Endothelial cell of umbilical vein (primary cell): Measurements from ENCODE around the gene CDKN3. TPM values are rescaled to one million over a fixed set of nuclear protein-coding genes. Genes with fewer than 3 reads are reported as not detected.

Source experiments
- BruUV-seq: library from RNA; stranded (reverse); fragments of 400-500 nt; replicated peaks from 2 replicates; lab custom pipeline; 2021; lab: Mats Ljungman, UMichigan
- CTCF ChIA-PET: fragments of 300-600, 350-600 bp; sonication (Branson Sonifier 250); formaldehyde crosslinking; loops from one replicate; lab custom pipeline; 2021; ENCODE audit warnings: antibody characterized with exemption, inconsistent platforms; lab: Charles Lee
- POLR2A ChIA-PET: fragments of 300-600, 350-600 bp; sonication (Branson Sonifier 250); formaldehyde crosslinking; loops from one replicate; lab custom pipeline; 2021; ENCODE audit warnings: antibody characterized with exemption, inconsistent platforms; lab: Charles Lee
- DNase-seq: peaks from one replicate; pipeline ENCODE4 v3.0.0-alpha.2; 2011; ENCODE audit warnings: low read depth, low spot score
- FAIRE-seq: peaks from 2 replicates; lab custom pipeline; 2011; peaks lifted over from hg19 to GRCh38; lab: Jason Lieb, UNC
- H2AFZ ChIP-seq: 2 replicates; pipeline ENCODE4 v1.6.0; 2012; ENCODE audit warnings: low read depth, low read length, control low read depth, inconsistent platforms
- H3K27ac ChIP-seq: 2 replicates; pipeline ENCODE4 v1.5.1; 2011; ENCODE audit warnings: low read depth, mild to moderate bottlenecking, control low read depth, low read length, moderate library complexity; ENCODE audit not compliant: insufficient read depth
- H3K27me3 ChIP-seq, 2 experiments: 2 replicates each; pipeline versions ENCODE4 v1.6.0 to v1.6.1; 2011; ENCODE audit warnings: low read length in 2 of 2, mixed read lengths in 1 of 2; ENCODE audit not compliant: control insufficient read depth in 2 of 2, insufficient read depth in 2 of 2
- H3K36me3 ChIP-seq, 2 experiments: 2 replicates in 1 of 2; 3 replicates in 1 of 2; pipeline ENCODE4 v1.5.1; 2011; ENCODE audit warnings: low read length in 2 of 2, mild to moderate bottlenecking in 1 of 2, moderate library complexity in 1 of 2; ENCODE audit not compliant: control insufficient read depth in 2 of 2, insufficient read depth in 2 of 2; ENCODE audit errors: extremely low read depth in 1 of 2
- H3K4me1 ChIP-seq: 3 replicates; pipeline ENCODE4 v1.5.1; 2011; ENCODE audit warnings: mild to moderate bottlenecking, low read length; ENCODE audit not compliant: control insufficient read depth, insufficient read depth; ENCODE audit errors: extremely low read depth
- H3K4me2 ChIP-seq: 2 replicates; pipeline ENCODE4 v1.6.1; 2011; ENCODE audit warnings: low read length, control low read depth, mixed read lengths; ENCODE audit not compliant: insufficient read depth
- H3K4me3 ChIP-seq, 3 experiments: fragments of 200-600 bp in 1 of 3; sonication (generic), shearing (Covaris generic) in 1 of 3; replicated peaks in 1 of 3; 2 replicates each; pipeline ENCODE4 v1.5.1; 2011 to 2016; ENCODE audit warnings: control low read depth in 3 of 3, low read length in 3 of 3, mild to moderate bottlenecking in 2 of 3, inconsistent platforms in 1 of 3, low read depth in 1 of 3, moderate library complexity in 1 of 3; ENCODE audit not compliant: insufficient read depth in 1 of 3
- H3K79me2 ChIP-seq: 2 replicates; pipeline ENCODE4 v1.6.0; 2012; ENCODE audit warnings: low read length, inconsistent platforms; ENCODE audit not compliant: control insufficient read depth, insufficient read depth
- H3K9ac ChIP-seq: replicated peaks from 2 replicates; pipeline ENCODE3; 2011; ENCODE audit warnings: low read length, control low read depth; ENCODE audit not compliant: insufficient read depth; ENCODE audit errors: extremely low read depth
- H3K9me1 ChIP-seq: replicated peaks from 3 replicates; pipeline ENCODE4 v1.6.0; 2011; ENCODE audit warnings: mild to moderate bottlenecking, low read length; ENCODE audit not compliant: control insufficient read depth, insufficient read depth; ENCODE audit errors: extremely low read depth
- H3K9me3 ChIP-seq: replicated peaks from 2 replicates; pipeline ENCODE4 v1.5.1; 2012; ENCODE audit warnings: low read length, inconsistent platforms; ENCODE audit not compliant: control insufficient read depth, insufficient read depth
- H4K20me1 ChIP-seq: replicated peaks from 2 replicates; pipeline ENCODE3; 2011; ENCODE audit warnings: mild to moderate bottlenecking, low read length; ENCODE audit not compliant: control insufficient read depth, insufficient read depth; ENCODE audit errors: extremely low read depth
- EZH2 ChIP-seq: IDR thresholded peaks from 2 replicates; pipeline ENCODE4 v1.6.1; 2012; ENCODE audit warnings: borderline replicate concordance, low read depth, mild to moderate bottlenecking, moderate library complexity, low read length, inconsistent platforms; ENCODE audit not compliant: severe bottlenecking
- FOS ChIP-seq: IDR thresholded peaks from 2 replicates; pipeline ENCODE4 v1.6.1; 2011; ENCODE audit warnings: mild to moderate bottlenecking, low read length, moderate library complexity, borderline replicate concordance; ENCODE audit not compliant: insufficient read depth
- GATA2 ChIP-seq: IDR thresholded peaks from 2 replicates; pipeline ENCODE4 v1.7.0; 2011; ENCODE audit warnings: low read depth, mild to moderate bottlenecking, moderate library complexity, mixed read lengths, low read length; ENCODE audit not compliant: insufficient read length, insufficient read depth
- JUN ChIP-seq: IDR thresholded peaks from 2 replicates; pipeline ENCODE4 v1.6.1; 2011; ENCODE audit warnings: borderline replicate concordance, low read depth; ENCODE audit not compliant: insufficient read length, insufficient read depth
- MAX ChIP-seq: IDR thresholded peaks from 2 replicates; pipeline ENCODE4 v1.6.1; 2011; ENCODE audit not compliant: insufficient read depth, insufficient read length
- MYC ChIP-seq: IDR thresholded peaks from one replicate; pipeline ENCODE4 v1.6.1; 2011; ENCODE audit warnings: mild to moderate bottlenecking, low read depth, low read length
- POLR2A ChIP-seq: IDR thresholded peaks from 2 replicates; pipeline ENCODE4 v1.6.1; 2012; ENCODE audit warnings: low read depth, mild to moderate bottlenecking, control low read depth, low read length
- POLR2AphosphoS5 ChIP-seq: IDR thresholded peaks from 2 replicates; pipeline ENCODE4 v1.6.1; 2012; ENCODE audit warnings: low read depth, mild to moderate bottlenecking, control low read depth, low read length, moderate library complexity; ENCODE audit not compliant: insufficient read depth
- dilution Hi-C: fragments of 300-500 bp; cut with MboI; formaldehyde crosslinking; loops from one replicate; pipeline ENCODE4 v1.15.0; 2019; ENCODE audit warnings: low sequenced_read_pairs; ENCODE audit not compliant: extremely low pct_ligation_motif_present
- intact Hi-C: fragments of 100-400 bp; cut with micrococcal nuclease; formaldehyde crosslinking; loops from one replicate; pipeline ENCODE4 v1.10.0; 2022
- polyA plus RNA-seq, 4 experiments: library from polyadenylated mRNA; depleted of rRNA in 3 of 4; stranded (reverse) in 3 of 4; unstranded in 1 of 4; fragments of >200 nt; gene quantifications; 2 replicates each; pipeline versions ENCODE4 v1.2.1 to v1.2.3, GENCODE V29; 2011 to 2012; ENCODE audit warnings: missing spikeins in 1 of 4
- total RNA-seq: library from RNA; stranded (reverse); gene quantifications from 2 replicates; pipeline ENCODE4 v1.2.3, GENCODE V29; 2021
- TF ChIP-seq, protein P1 (sequence below), 2 donors: IDR thresholded peaks; 1 replicate in 1 of 2; 2 replicates in 1 of 2; pipeline ENCODE4 v1.5.1; 2011; ENCODE audit warnings: low read length in 2 of 2, mild to moderate bottlenecking in 2 of 2, moderate library complexity in 2 of 2, control low read depth in 1 of 2, inconsistent platforms in 1 of 2, low read depth in 1 of 2; ENCODE audit not compliant: insufficient read depth in 1 of 2; ENCODE audit errors: extremely low read depth in 1 of 2

The CDKN3 gene
- total and polyA plus RNA-seq, 2 donors (not counting 3 experiments of a cell fraction or from before 2014, with no cell fraction given), result 36.6 to 52.0 TPM

DNA sequence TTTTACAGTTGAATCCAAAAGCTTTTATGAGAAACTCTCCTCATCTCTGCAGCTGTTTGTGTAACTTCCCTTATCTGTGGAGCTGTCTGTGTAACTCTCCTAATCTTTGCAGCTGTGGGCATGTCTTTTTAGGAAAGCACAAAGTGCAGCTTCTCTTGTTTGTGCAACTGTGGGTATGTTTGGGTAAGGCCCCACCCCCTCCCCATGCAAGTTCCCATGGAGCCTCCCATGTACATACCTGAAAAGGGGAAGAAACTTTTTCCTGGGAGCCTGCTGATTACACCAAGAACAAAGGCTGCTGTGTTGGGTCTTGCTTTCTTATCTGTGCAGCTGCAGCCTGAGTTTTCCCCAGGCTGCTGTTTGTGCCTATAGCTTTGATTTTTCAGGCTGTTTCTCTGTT, 42.7 kb upstream of the CDKN3 start:
- Histone ChIP-seq H3K9me1 (no peaks in the 10 kb centered on the region), H3K4me3 (no peak overlapping the region), H3K9me3 (no peaks in the 10 kb centered on the region), H3K36me3 (no peaks in the 10 kb centered on the region), H2AFZ (no peak overlapping the region), H4K20me1 (no peaks in the 10 kb centered on the region), H3K27ac (no peak overlapping the region), H3K9ac (no peak overlapping the region), H3K4me1 (no peaks in the 10 kb centered on the region), H3K4me2 (no peak overlapping the region), H3K27me3 (no peaks in the 10 kb centered on the region), H3K79me2 (no peaks in the 10 kb centered on the region)
- ChIA-PET CTCF (interaction anchor here (0.6 to 1.4 kb wide), 2 partner anchors 67 to 145 kb away, joined by 3 read pairs; no protein-coding TSS in a partner anchor), POLR2A (no interaction called here)
- no peak for DNase-seq
- BruUV-seq, result no TSS peak
- intact Hi-C loops (no loop called here), dilution Hi-C loops (no loop called here)
- TF ChIP-seq FOS (no peak), GATA2 (no peak), EZH2 (no peak), MAX (no peak), JUN (no peak), POLR2AphosphoS5 (no peak), MYC (no peak), POLR2A (no peak)
- TF ChIP-seq, protein P1, sequence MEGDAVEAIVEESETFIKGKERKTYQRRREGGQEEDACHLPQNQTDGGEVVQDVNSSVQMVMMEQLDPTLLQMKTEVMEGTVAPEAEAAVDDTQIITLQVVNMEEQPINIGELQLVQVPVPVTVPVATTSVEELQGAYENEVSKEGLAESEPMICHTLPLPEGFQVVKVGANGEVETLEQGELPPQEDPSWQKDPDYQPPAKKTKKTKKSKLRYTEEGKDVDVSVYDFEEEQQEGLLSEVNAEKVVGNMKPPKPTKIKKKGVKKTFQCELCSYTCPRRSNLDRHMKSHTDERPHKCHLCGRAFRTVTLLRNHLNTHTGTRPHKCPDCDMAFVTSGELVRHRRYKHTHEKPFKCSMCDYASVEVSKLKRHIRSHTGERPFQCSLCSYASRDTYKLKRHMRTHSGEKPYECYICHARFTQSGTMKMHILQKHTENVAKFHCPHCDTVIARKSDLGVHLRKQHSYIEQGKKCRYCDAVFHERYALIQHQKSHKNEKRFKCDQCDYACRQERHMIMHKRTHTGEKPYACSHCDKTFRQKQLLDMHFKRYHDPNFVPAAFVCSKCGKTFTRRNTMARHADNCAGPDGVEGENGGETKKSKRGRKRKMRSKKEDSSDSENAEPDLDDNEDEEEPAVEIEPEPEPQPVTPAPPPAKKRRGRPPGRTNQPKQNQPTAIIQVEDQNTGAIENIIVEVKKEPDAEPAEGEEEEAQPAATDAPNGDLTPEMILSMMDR (IDR thresholded peaks at IDR 0.05; ENCODE audit: extremely low read depth in 1 of 2, insufficient read depth in 1 of 2, low read depth in 1 of 2, low read length in 2 of 2), result no peak
- FAIRE-seq, result no peak
